ENCODE data around the gene RALGAPA1. TPM values are rescaled to one million over a fixed set of nuclear protein-coding genes. Genes with fewer than 3 reads are reported as not detected.
"Not testable (repeated sequence)": the region's sequence is repeated elsewhere in the genome, so short reads cannot be mapped to it uniquely, and the experiment has no call there.

Gene RALGAPA1
- total RNA-seq, 1 experiment from 2014 or later: 30.0 TPM

GRCh38 chr14:35826952-35827416, 17.9 kb upstream of the RALGAPA1 start:
- H3F3A ChIP-seq (ENCODE audit: insufficient read depth, low read depth): no peaks in the 10 kb centered on the region
- no peak for DNase-seq
- peak overlapping the region; percentile 91 for H3K4me2 ChIP-seq
- intact Hi-C loops (cut with micrococcal nuclease; ENCODE audit: unreplicated experiment): loop anchor here (1.0 to 5.0 kb wide), 4 partner anchors 18 to 780 kb away; partner anchors contain the start of genes FAM177A1 and RALGAPA1
- H3K4me3 ChIP-seq: peak overlapping the region; percentile 90
- no peak overlapping the region for H3K27ac ChIP-seq
- H3K9me3 ChIP-seq (ENCODE audit: insufficient read depth, low read depth): no peaks in the 10 kb centered on the region
- no peaks in the 10 kb centered on the region for H3K9me2 ChIP-seq (ENCODE audit: insufficient read depth)
- ChIA-PET POLR2A (ENCODE audit: unreplicated experiment) (interaction anchor here (0.6 to 0.7 kb wide), 4 partner anchors 123 to 1775 kb away, joined by 3 to 10 read pairs (median 4); no protein-coding TSS in a partner anchor), CTCF (interaction anchor here (0.7 kb wide), 1 partner anchor 9 kb away, joined by 4 read pairs; no protein-coding TSS in a partner anchor)
- TF ChIP-seq EZH2 (IDR thresholded peaks at IDR 0.05; ENCODE audit: low read depth) (no peak), CTCF (conservative IDR thresholded peaks at IDR 0.05) (no peak)
- no TSS peak for BruUV-seq (replicated peaks)
- peak overlapping the region; percentile 88 for H2AFZ ChIP-seq
- peaks cover 8% of the 10 kb centered on the region for H3K4me1 ChIP-seq (replicated peaks; ENCODE audit: insufficient read depth)
- no peaks in the 10 kb centered on the region for H3K27me3 ChIP-seq (ENCODE audit: insufficient read depth, low read depth)
- peaks cover 14% of the 10 kb centered on the region for H3K79me2 ChIP-seq (ENCODE audit: low read depth)
- no peaks in the 10 kb centered on the region for H3K36me3 ChIP-seq (ENCODE audit: low read depth)
- no peaks in the 10 kb centered on the region for H4K20me1 ChIP-seq (ENCODE audit: insufficient read depth)

GRCh38 chr14:35826218-35826951, 17.3 kb upstream of the RALGAPA1 start, which contains the start of gene BRMS1L:
Gene BRMS1L, plus strand, starts transcription at chr14:35826338. Its CDS starts 179 bp downstream, at chr14:35826517.
- BruUV-seq (replicated peaks): TSS peak; percentile 83
- intact Hi-C loops (cut with micrococcal nuclease; ENCODE audit: unreplicated experiment): loop anchor here (1.0 to 5.0 kb wide), 3 partner anchors 17 to 779 kb away; partner anchors contain the start of genes FAM177A1 and RALGAPA1
- ChIA-PET CTCF (interaction anchor here (0.5 to 0.7 kb wide), 2 partner anchors 8 to 12 kb away, joined by 3 to 4 read pairs; no protein-coding TSS in a partner anchor), POLR2A (ENCODE audit: unreplicated experiment) (interaction anchor here (0.5 to 0.7 kb wide), 9 partner anchors 17 to 1775 kb away, joined by 3 to 10 read pairs (median 4); partner anchors contain the start of gene RALGAPA1)
- H2AFZ ChIP-seq: peak within 1 kb of the TSS; percentile 96
- peaks cover 8% of the 10 kb centered on the region for H3K4me1 ChIP-seq (replicated peaks; ENCODE audit: insufficient read depth)
- H3K27ac ChIP-seq: peak within 1 kb of the TSS; percentile 84
- peak within 1 kb of the TSS; percentile 91 for H3K4me2 ChIP-seq
- H3K36me3 ChIP-seq (ENCODE audit: low read depth): no peaks in the 10 kb centered on the region
- no peaks in the 10 kb centered on the region for H3K9me3 ChIP-seq (ENCODE audit: insufficient read depth, low read depth)
- H3K9me2 ChIP-seq (ENCODE audit: insufficient read depth): no peaks in the 10 kb centered on the region
- TF ChIP-seq CTCF (conservative IDR thresholded peaks at IDR 0.05) (no peak), EZH2 (IDR thresholded peaks at IDR 0.05; ENCODE audit: low read depth) (no peak)
- no peaks in the 10 kb centered on the region for H4K20me1 ChIP-seq (ENCODE audit: insufficient read depth)
- H3K4me3 ChIP-seq: peak within 1 kb of the TSS; percentile 90
- no peaks in the 10 kb centered on the region for H3K27me3 ChIP-seq (ENCODE audit: insufficient read depth, low read depth)
- peak; percentile 92 to 93 for DNase-seq
- peaks cover 14% of the 10 kb centered on the region for H3K79me2 ChIP-seq (ENCODE audit: low read depth)
- no peaks in the 10 kb centered on the region for H3F3A ChIP-seq (ENCODE audit: insufficient read depth, low read depth)

- Histone ChIP-seq H2AFZ (peak overlapping the region; percentile 66; the same call in 1 of the 2 replicates), H3K4me1 (replicated peaks; ENCODE audit: insufficient read depth) (peaks cover 8% of the 10 kb centered on the region), H3K9me3 (ENCODE audit: insufficient read depth, low read depth) (no peaks in the 10 kb centered on the region), H3K9me2 (ENCODE audit: insufficient read depth) (no peaks in the 10 kb centered on the region), H3F3A (ENCODE audit: insufficient read depth, low read depth) (no peaks in the 10 kb centered on the region), H3K36me3 (ENCODE audit: low read depth) (no peaks in the 10 kb centered on the region), H3K27ac (no peak overlapping the region), H3K27me3 (ENCODE audit: insufficient read depth, low read depth) (no peaks in the 10 kb centered on the region), H4K20me1 (ENCODE audit: insufficient read depth) (no peaks in the 10 kb centered on the region), H3K79me2 (ENCODE audit: low read depth) (peaks cover 14% of the 10 kb centered on the region), H3K4me3 (peak overlapping the region; percentile 90; the same call in 1 of the 2 replicates), H3K4me2 (peak overlapping the region; percentile 91)
- ChIA-PET POLR2A (ENCODE audit: unreplicated experiment) (interaction anchor here (0.6 to 0.7 kb wide), 5 partner anchors 17 to 953 kb away, joined by 3 to 7 read pairs (median 3); partner anchors contain the start of gene RALGAPA1), CTCF (interaction anchor here (0.5 kb wide), 1 partner anchor 12 kb away, joined by 3 read pairs; no protein-coding TSS in a partner anchor)
- DNase-seq: no peak
- no peak for TF ChIP-seq EZH2 (IDR thresholded peaks at IDR 0.05; ENCODE audit: low read depth)
- TF ChIP-seq CTCF (conservative IDR thresholded peaks at IDR 0.05): no peak
- intact Hi-C loops (cut with micrococcal nuclease; ENCODE audit: unreplicated experiment): loop anchor here (1.0 to 5.0 kb wide), 3 partner anchors 17 to 779 kb away; partner anchors contain the start of genes FAM177A1 and RALGAPA1
- no TSS peak for BruUV-seq (replicated peaks)
These were observed 16.8 kb upstream of the RALGAPA1 start for GRCh38 chr14:35825968-35826217.

DNA sequence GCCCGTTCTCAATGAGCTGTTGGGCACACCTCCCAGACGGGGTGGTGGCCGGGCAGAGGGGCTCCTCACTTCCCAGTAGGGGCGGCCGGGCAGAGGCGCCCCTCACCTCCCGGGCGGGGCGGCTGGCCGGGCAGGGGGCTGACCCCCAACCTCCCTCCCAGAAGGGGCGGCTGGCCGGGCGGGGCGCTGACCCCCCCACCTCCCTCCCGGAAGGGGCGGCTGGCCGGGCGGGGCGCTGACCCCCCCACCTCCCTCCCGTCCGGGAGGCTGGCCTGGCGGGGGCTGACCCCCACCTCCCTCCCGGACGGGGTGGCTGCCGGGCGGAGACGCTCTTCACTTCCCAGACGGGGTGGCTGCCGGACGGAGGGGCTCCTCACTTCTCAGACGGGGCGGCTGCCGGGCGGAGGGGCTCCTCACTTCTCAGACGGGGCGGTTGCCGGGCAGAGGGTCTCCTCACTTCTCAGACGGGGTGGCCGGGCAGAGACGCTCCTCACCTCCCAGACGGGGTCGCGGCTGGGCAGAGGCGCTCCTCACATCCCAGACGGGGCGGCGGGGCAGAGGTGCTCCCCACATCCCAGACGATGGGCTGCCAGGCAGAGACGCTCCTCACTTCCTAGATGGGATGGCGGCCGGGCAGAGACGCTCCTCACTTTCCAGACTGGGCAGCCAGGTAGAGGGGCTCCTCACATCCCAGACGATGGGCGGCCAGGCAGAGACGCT, 15.5 kb upstream of the RALGAPA1 start:
- H3K27me3 ChIP-seq (ENCODE audit: insufficient read depth, low read depth); H3K9me3 ChIP-seq (ENCODE audit: insufficient read depth, low read depth); H3F3A ChIP-seq (ENCODE audit: insufficient read depth, low read depth); H3K36me3 ChIP-seq (ENCODE audit: low read depth); H3K4me3 ChIP-seq; DNase-seq; H3K4me2 ChIP-seq; H3K4me1 ChIP-seq (replicated peaks; ENCODE audit: insufficient read depth); H4K20me1 ChIP-seq (ENCODE audit: insufficient read depth); BruUV-seq (replicated peaks); H2AFZ ChIP-seq; CTCF ChIA-PET; H3K27ac ChIP-seq; POLR2A ChIA-PET (ENCODE audit: unreplicated experiment); H3K9me2 ChIP-seq (ENCODE audit: insufficient read depth): not testable (repeated sequence)
- H3K79me2 ChIP-seq (ENCODE audit: low read depth): peaks cover 14% of the 10 kb centered on the region
- intact Hi-C loops (cut with micrococcal nuclease; ENCODE audit: unreplicated experiment): loop anchor here (5.0 kb wide), 2 partner anchors 243 to 777 kb away; partner anchors contain the start of gene FAM177A1

Data from PC-9 (cell line).